ENCODE measurements around the gene TRIM72.

- TF ChIP-seq SIN3A (IDR thresholded peaks at IDR 0.05; ENCODE audit: borderline replicate concordance, insufficient read depth, low read length) (no peak), TAF1 (IDR thresholded peaks at IDR 0.05; ENCODE audit: borderline replicate concordance, insufficient read depth, low read length) (no peak)
Measured at GRCh38 chr16:31179219-31179746, 34.6 kb upstream of the TRIM72 start.

Measured in PFSK-1 (cell line).